Measurements from ENCODE around the gene SDK1.

The SDK1 gene

DNA sequence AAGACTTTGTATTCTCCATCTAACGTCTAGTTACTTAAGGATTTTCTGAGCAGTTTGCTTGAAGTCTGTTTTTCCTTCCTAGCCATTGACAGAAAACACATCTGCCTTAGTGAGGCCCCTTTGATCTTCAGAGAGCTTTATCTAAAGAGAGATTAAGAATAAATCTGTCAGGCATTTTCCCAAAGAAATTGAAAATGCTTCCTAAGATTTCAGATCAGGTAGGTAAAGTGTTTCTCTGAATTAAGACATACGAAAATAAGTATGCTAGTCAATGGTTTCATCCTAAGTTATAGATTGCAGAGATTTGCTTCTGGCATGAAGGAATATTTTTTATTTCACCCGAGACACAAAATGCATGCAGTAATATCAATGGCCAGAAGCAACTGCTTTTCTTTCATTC, 168.6 kb downstream of the SDK1 start:
- DNase-seq: no peak

DNA sequence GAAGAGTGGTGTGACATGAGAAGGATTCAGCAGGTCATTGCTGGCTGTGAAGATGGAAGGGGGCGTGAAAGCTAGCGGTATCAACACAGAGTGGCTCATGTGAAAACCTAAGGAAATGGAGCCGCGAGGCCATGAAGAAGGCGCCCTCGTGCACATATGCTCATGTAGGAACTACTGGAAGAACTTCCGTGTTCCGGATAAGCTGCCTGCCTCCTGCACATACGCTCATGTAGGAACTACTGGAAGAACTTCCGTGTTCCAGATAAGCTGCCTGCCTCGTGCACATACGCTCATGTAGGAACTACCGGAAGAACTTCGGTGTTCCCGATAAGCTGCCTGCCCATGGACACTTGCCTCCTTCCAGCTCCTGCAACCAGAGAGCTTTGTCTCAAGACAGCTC, 179.1 kb downstream of the SDK1 start:
- DNase-seq: no peak

- no peak for DNase-seq
Observed at GRCh38 chr7:3481435-3481834, 180.4 kb downstream of the SDK1 start.

- DNase-seq: no peak
Observed at GRCh38 chr7:3482147-3482921, 181.3 kb downstream of the SDK1 start.

DNA sequence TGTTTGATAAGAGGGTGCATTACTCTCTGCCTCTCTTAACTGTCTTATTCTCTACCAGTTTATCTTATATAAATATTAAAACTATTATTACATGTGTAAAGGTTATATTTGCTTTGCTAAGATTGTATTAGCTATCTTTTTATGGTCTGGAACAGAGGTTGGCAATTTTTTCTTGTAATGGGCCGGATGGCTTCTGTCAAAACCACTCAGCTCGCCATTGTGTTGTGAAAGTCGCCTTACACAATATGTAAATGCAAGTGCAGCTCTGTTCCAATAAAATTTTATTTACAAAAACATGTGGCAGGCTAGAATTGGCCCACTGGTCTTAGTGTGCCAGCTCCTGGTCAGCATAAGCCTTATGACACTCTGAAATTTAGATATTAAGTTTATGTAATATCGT, 185.8 kb downstream of the SDK1 start:
- DNase-seq: no peak

DNA sequence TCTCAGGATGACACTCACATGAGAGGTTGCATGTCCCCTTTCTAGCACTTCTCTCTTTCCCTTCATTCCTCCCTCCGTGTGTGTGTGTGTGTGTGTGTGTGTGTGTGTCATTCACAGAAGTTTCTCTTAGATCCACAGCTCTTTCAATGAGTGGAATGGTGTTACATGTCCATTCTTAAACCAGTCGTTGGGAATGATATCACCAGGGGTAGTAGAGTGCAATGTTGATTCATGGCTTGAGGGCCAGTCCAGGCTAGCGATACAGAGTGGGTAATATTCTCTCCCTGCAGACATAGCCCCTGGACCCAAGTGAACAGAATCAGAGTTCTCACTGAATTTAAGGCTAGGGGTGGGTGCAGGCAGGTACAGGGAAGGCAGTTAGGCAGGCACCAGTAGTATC, 187.8 kb downstream of the SDK1 start:
- no peak for DNase-seq

DNA sequence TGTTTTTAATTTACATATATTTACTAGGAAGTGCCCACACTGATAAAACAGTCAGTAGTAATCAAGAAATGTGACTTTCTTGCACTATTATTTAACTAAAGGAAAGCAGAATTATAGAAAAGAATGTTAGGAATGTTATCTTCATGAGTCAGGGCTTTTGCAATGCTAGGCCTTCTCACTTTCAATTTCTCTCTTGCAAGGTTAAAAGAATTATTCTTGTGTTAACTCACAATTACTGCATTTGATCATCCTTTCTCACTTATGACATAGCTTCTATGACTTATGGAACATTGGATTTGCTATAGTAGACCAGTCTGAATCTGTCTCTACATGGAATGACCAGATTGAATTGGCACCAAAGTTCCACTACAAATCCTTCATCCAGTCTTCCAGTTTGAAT, 192.4 kb downstream of the SDK1 start:
- DNase-seq: no peak

DNA sequence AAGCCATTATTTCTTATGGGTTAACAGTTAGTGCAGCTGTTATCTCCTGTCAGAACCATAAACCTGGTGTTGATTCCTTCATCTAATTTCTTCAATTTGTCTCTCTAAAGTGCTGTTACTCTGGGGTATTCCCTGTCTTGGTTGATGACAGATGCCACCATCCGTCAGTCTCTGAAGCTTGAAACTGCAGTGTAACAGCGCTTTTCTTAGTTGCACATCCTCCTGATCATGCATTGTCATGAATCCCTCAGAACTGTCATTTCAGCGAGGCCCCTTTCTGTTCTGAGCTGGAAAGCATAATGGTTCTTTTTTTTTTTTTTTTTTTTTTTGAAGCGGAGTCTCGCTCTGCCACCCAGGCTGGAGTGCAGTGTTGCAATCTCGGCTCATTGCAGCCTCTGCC, 193.9 kb downstream of the SDK1 start:
- no peak for DNase-seq

DNA sequence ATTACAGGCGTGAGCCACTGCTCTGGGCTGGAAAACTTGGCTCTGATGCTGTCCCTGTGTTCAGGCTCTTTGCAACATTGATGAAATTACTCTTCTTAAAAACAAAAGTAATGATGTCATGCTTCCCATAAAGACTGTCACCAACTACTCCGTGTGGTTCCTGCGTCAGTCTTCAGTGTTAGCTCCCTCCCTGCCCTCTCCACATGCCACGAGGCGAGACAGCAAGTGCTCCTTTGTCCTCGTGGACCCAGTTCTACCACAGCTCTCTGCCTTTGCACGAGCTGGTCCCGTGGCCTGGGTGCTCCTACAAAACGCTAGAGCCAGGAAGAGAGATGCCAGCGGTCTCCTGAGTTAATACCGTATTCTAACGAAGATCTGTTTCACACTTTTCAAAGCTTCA, 194.5 kb downstream of the SDK1 start:
- DNase-seq: no peak

- DNase-seq: no peak
Observed at GRCh38 chr7:3495954-3496353, 194.9 kb downstream of the SDK1 start.

DNA sequence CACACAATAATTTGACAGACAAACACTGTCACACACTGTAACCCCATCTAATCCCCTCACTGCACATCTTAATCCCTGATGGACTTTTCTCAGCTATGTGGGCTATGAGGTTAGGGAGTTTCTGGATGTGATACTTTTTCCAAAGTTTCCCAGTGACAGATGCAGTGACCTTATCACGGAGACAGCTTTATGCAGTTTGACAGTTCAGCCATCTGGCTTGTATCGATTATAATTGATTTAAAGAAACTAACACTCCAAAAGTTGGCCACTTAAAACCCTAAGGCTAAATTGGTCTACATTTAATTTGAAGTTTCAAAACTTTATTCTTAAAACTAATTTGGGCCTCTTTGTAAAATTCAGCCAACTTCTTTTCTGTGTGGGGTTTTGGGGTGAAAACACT, 196.7 kb downstream of the SDK1 start:
- no peak for DNase-seq

- DNase-seq: no peak
Observed at GRCh38 chr7:3501671-3502070, 200.6 kb downstream of the SDK1 start.

DNA sequence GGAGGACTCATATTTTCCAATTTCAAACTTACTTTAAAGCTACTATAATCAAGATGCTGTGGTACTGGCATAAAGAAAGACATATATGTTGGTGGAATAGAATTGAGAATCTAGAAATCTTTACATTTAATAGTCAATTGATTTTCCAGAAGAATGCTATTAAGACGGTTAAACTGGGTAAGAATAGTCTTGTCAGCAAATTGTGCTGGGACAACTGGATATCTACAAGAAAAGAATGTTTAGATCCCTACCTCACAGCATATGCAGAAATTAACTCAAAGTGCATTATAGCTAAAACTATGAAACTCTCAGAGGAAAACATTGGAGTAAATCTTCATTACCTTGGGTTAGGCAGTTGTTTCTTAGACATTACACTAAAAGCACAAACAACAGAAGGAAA, 203.3 kb downstream of the SDK1 start:
- DNase-seq: no peak

DNA sequence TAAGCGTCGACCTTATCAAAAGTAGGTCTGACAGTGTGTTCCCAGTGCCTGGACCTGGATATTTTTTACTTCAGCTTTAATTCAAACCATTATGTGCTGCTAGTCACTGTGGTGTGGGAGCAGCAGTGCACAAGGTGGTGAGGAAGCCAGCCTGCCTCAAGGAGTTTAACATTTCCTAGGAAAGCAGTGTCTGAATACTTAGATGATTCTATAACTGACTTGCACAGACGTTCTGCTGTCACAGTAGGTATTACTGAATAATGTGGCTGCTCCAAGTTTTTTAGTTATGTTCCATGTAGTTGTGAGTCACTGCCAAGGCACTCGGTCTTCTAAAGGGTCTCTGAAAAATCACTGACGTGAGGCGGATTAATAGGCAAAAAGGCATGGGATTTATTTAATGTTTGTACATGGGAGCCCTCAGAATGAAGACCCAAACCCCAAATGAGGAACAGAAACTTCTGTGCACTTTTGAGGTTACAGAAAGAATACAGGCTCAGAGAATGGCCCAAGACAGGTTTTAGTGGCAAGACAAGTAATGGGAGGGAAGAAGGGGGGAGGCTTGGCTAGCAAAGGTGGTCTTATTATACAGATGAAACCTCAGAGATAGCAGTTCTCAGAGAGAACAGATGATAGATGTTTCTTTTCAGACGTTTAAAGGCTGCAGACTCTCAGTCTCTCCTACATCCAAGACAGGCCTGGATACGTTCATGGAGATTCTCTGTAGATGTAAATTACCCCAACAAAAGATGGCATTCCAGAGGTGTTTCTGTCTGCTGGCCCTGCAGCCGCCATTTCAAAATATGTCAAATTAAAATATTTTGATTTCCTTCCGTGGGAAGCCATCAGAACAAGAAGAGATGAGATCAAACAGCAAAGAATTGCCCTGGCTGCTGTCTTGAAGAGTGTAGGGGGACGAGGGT, 209.3 kb downstream of the SDK1 start:
- no peak for DNase-seq

DNA sequence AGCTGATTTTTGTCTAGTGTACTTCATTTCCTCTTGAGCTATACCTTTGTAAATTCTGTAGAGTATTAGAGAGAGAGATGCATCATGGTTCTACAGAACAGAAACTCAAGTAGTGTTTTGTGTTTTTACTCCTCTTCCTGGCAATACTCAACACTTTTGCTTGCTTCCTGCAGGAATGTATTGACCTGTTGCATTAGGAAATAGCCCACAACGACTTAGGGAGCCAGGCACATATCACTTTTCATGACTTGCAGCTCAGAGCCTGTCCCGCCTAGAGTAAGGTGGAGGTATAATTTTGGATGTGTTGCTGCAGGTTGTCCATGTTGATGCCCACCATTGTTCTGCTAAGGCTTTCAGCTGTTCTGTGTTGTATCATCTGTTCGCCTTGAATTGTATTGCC, 216.3 kb downstream of the SDK1 start:
- DNase-seq: no peak

DNA sequence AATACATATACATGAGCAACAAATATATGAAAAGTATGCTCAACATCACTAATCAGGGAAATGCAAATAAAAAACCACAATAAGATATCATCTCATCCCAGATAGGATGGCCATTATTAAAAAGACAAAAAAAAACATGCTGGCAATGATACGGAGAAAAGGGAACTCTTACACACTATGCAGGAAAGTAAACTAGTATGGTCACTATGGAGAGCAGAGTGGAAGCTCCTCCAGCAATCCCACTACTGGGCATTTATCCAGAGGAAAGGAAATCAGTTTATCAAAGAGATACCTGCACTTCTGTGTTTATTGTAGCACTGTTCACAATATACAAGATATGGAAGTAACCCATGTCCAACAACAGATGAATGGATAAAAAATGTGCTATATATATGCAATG, 217.5 kb downstream of the SDK1 start:
- no peak for DNase-seq

DNA sequence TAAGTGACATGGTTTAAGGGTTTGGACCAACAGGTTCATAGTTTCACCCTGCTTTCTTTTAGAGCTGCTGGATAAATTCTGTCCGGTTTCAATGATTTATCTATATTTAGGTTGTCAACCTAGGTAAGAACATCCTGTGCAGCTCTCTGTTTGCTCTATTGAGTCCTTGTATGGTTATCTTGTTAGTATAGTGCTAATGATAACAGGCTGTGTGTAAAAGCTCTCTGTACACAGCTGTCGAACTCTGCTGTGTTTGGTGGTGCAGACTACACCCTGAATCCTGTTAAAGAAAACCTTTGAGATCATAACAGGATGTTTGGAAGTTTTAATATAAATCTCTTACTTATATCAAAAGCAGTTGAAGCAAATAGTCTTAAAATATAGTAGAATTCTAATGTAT, 219.2 kb downstream of the SDK1 start:
- DNase-seq: no peak

DNA sequence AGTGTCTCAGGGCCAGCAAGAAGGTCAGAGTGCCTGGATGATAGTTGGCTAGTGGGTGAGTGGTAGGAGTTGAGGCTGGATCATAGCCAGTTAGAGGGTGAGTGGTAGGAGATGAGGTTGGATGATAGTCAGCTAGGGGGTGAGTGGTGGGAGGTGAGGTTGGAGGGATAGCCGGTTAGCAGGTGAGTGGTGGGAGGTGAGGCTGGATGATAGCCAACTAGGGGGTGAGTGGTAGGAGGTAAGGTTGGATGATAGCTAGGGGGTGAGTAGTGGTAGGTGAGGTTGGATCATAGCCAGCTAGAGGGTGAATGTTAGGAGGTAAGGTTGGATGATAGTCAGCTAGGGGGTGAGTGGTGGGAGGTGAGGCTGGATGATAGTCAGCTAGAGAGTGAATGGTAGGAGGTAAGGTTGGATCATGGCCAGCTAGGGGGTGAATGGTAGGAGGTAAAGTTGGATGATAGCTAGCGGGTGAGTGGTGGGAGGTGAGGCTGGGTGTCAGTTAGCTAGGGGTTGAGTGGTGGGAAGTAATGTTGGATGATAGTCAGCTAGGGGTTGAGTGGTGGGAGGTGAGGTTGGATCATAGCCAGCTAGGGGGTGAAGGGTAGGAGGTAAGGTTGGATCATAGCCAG, 226.6 kb downstream of the SDK1 start:
- DNase-seq: no peak

DNA sequence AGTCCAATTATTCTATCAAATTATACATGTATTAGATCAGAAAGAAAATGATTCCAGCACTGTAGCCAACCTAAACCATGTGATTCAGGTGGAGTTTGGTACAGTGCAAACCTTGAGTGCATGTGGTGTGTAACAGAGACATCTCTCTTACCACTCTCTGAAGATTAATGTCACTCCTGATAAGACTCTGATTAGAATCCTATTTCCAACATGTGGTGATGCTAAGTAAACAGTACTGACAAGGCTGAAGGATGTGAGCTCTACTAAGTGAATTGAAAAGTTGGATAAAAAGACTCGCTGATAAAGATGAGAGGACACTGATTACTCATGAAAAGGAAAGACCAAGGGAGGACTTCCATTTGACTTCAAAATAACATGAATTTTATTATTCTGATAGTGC, 232.0 kb downstream of the SDK1 start:
- DNase-seq: no peak

DNA sequence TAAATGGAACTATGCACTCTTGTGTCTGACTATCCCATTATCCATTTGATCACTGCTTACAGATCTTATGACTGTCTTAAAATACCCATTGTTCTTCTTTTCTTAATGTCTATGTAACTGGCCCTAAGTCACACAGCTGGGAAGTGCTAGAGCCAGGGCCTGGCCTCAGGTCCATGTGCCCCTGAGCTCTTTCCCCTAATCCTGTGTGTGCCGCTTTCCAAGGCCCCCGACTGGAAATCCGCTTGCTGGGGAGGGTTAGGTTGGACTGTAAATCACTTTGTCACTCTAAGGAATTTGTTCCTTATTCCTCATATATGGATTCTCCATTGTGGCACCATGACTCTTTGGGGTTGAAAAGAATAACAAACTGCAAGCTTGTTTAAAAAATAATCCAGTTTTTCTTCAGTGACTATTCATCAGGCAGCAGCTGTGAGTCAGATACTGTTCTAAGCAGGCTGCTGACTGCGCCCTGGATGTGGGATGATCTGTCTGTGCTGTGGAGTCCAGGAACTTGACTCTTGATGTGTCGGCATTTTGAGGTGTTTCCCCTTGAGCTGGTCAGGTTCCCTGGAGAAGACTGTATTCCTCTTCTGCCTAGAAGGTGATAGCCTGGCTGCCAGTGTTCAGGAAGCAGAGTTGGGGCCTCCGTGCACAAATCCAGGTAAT, 236.3 kb downstream of the SDK1 start:
- DNase-seq: no peak

DNA sequence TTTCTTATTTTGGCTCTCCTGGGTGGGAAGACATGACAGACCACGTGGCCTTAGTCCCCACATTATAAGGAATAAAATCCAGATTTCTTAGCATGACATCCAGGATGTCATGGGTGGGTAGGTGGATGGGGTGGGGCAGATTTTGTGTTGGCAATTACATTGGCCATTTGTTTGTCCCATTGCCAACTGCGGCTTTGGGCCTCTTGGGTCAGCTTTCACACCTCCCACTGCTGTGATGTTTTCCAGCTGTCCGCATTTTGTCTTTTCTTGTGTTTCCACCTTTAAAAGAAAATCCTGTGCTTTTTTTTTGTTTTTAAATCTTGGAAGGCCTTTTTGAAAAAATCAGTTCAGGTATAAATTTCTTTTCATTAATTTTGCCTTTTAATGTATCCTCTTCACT, 237.0 kb downstream of the SDK1 start:
- no peak for DNase-seq

- DNase-seq: no peak
Observed at GRCh38 chr7:3540456-3541220, 239.6 kb downstream of the SDK1 start.

DNA sequence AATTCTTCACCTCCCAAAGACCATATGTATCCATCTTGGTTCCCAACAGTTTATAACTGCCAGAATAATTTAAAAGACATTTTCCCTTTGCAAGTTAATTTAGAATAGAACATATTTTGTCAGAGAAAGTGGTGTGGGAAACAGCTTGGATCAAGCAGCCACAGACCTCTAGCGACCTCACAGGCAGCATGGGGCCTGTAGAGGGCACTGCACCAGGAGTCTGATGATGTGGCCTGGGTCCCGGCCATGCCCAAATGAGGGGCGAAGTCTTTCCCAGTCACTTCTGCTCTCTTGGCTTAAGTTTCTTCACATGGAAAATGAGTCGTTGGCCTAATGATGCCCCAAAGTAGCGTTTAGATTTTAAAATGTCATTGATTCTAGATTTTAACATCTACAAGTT, 243.2 kb downstream of the SDK1 start:
- no peak for DNase-seq

Data from NCI-H2227 treated with DMSO at 0.1 percent for 48 hours (cell line).